Erythroblast (primary cell): ENCODE results near the gene C2CD2.

Source experiments
- GATA1 ChIP-seq: IDR thresholded peaks from 2 replicates; pipeline ENCODE4 v1.6.1; 2011; ENCODE audit warnings: low read depth, mild to moderate bottlenecking, control low read depth, low read length, moderate library complexity
- POLR2A ChIP-seq: IDR thresholded peaks from 2 replicates; pipeline ENCODE4 v1.6.1; 2011; ENCODE audit warnings: mild to moderate bottlenecking, low read length

DNA sequence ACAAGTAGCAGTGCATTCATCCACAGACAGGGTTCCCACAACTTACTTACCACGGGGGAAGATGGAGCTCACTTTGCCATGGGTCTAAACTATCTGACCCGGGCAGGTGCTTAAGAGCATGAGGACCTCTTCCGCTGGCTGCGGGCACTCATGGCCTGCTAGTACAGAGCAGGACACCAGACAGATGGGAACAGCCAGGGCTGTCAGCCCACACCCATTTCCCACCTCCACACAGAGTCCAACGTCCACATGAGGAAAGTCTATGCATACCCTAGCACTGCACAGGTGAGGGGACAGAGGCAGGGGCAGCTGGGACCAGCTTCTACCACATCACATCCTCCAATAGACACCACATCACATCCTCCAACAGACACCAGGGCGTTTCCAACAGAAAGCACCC, 38.9 kb downstream of the C2CD2 start:
- TF ChIP-seq POLR2A = no peak
- no peak for TF ChIP-seq GATA1
